ENCODE results near the gene PLAU.

GRCh38 chr10:73944356-73945100 is 33.6 kb downstream of the PLAU start:
- no peak for TF ChIP-seq CTCF (IDR thresholded peaks at IDR 0.05; ENCODE audit: low read length)
- no peak for TF ChIP-seq EZH2 (IDR thresholded peaks at IDR 0.05; ENCODE audit: borderline replicate concordance, low read length)

Data from OCI-LY1 (cell line).